Bronchial epithelial cell (primary cell): ENCODE data around the gene PARVA. TPM values are rescaled to one million over a fixed set of nuclear protein-coding genes. Genes with fewer than 3 reads are reported as not detected.

ENCODE experiments used
- DNase-seq: peaks from one replicate; pipeline ENCODE4 v3.0.0-alpha.2; 2010; ENCODE audit warnings: low read depth
- FAIRE-seq: peaks from 2 replicates; lab custom pipeline; 2011; peaks lifted over from hg19 to GRCh38; lab: Jason Lieb, UNC
- H3K27me3 ChIP-seq: 2 replicates; pipeline ENCODE4 v1.5.1; 2011; ENCODE audit warnings: low read length; ENCODE audit not compliant: control insufficient read depth, insufficient read depth
- H3K36me3 ChIP-seq: 2 replicates; pipeline ENCODE4 v1.5.1; 2011; ENCODE audit warnings: low read length; ENCODE audit not compliant: control insufficient read depth, insufficient read depth
- H3K4me3 ChIP-seq: 2 replicates; pipeline ENCODE4 v1.5.1; 2011; ENCODE audit warnings: mild to moderate bottlenecking, low read depth, low read length, control low read depth
- total RNA-seq: library from RNA; depleted of rRNA; stranded (reverse); fragments of >200 nt; gene quantifications from 2 replicates; pipeline ENCODE4 v1.2.1, GENCODE V29; 2014
- TF ChIP-seq, protein P1 (sequence below): IDR thresholded peaks from 2 replicates; pipeline ENCODE4 v1.5.1; 2011; ENCODE audit warnings: mild to moderate bottlenecking, moderate library complexity, low read length, control low read depth, inconsistent platforms; ENCODE audit not compliant: insufficient read depth, severe bottlenecking

PARVA gene, protein sequence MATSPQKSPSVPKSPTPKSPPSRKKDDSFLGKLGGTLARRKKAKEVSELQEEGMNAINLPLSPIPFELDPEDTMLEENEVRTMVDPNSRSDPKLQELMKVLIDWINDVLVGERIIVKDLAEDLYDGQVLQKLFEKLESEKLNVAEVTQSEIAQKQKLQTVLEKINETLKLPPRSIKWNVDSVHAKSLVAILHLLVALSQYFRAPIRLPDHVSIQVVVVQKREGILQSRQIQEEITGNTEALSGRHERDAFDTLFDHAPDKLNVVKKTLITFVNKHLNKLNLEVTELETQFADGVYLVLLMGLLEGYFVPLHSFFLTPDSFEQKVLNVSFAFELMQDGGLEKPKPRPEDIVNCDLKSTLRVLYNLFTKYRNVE
- 7.6 and 9.3 TPM in 2 replicates for total RNA-seq

DNA sequence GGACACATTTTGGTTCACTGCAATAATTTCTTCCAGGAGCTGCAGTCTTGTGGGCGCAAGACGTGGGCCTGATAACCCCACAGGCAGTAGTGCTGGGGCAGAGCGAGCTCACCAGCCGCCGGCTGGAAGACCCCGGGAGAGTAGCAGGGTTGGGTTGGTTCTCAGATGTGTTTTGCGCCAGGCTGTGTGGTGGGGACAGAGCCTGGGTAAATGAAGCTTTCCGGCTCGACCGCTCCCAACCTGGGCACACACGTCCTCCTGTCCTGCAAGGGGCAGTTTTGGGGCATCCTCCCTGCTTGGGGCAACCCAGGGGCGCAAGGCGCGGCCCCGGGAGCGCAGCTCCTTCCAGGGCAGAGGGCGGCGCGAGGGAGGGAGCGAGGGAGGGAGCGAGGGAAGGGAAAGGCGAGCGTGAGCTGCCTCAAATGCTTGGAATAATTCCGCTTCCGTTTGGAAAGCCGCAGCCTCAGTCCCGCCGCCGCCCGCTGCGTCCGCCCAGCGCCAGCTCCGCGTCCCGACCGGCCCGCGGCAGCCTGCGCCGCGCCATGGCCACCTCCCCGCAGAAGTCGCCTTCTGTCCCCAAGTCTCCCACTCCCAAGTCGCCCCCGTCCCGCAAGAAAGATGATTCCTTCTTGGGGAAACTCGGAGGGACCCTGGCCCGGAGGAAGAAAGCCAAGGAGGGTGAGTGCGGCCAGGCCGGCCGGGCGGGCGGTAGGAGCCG is at the start of gene PARVA:
TSS of gene PARVA (plus strand) at position 466 of the 718 bp plus-strand sequence. CDS start at position 543, 77 bp downstream.
- Histone ChIP-seq H3K36me3 (no peaks in the 10 kb centered on the region), H3K4me3 (peak within 1 kb of the TSS; percentile 63), H3K27me3 (no peaks in the 10 kb centered on the region)
- FAIRE-seq (no peak), DNase-seq (peak; percentile 47)
- TF ChIP-seq, protein P1, sequence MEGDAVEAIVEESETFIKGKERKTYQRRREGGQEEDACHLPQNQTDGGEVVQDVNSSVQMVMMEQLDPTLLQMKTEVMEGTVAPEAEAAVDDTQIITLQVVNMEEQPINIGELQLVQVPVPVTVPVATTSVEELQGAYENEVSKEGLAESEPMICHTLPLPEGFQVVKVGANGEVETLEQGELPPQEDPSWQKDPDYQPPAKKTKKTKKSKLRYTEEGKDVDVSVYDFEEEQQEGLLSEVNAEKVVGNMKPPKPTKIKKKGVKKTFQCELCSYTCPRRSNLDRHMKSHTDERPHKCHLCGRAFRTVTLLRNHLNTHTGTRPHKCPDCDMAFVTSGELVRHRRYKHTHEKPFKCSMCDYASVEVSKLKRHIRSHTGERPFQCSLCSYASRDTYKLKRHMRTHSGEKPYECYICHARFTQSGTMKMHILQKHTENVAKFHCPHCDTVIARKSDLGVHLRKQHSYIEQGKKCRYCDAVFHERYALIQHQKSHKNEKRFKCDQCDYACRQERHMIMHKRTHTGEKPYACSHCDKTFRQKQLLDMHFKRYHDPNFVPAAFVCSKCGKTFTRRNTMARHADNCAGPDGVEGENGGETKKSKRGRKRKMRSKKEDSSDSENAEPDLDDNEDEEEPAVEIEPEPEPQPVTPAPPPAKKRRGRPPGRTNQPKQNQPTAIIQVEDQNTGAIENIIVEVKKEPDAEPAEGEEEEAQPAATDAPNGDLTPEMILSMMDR, result no peak

- no peak for FAIRE-seq
- peaks cover 11% of the 10 kb centered on the region for H3K36me3 ChIP-seq
Measured at GRCh38 chr11:12329169-12329568, 48.2 kb upstream of the PARVA start.

GRCh38 chr11:12329797-12330196 is 47.6 kb upstream of the PARVA start:
- H3K36me3 ChIP-seq, result peaks cover 11% of the 10 kb centered on the region
- DNase-seq (no peak), FAIRE-seq (no peak)
- TF ChIP-seq, protein P1, result no peak
- H3K27me3 ChIP-seq, result no peaks in the 10 kb centered on the region
- no peak overlapping the region for H3K4me3 ChIP-seq

More at GRCh38 chr11:12329169-12329568, 48.2 kb upstream of the PARVA start:
- Histone ChIP-seq H3K4me3 (no peak overlapping the region), H3K27me3 (no peaks in the 10 kb centered on the region)
- TF ChIP-seq, protein P1, result no peak
- DNase-seq, result no peak

GRCh38 chr11:12330485-12331231 is 46.7 kb upstream of the PARVA start:
- TF ChIP-seq, protein P1, result no peak
- Histone ChIP-seq H3K4me3 (no peak overlapping the region), H3K36me3 (peaks cover 7% of the 10 kb centered on the region), H3K27me3 (no peaks in the 10 kb centered on the region)
- DNase-seq, result peak; percentile 7
- FAIRE-seq, result no peak

DNA sequence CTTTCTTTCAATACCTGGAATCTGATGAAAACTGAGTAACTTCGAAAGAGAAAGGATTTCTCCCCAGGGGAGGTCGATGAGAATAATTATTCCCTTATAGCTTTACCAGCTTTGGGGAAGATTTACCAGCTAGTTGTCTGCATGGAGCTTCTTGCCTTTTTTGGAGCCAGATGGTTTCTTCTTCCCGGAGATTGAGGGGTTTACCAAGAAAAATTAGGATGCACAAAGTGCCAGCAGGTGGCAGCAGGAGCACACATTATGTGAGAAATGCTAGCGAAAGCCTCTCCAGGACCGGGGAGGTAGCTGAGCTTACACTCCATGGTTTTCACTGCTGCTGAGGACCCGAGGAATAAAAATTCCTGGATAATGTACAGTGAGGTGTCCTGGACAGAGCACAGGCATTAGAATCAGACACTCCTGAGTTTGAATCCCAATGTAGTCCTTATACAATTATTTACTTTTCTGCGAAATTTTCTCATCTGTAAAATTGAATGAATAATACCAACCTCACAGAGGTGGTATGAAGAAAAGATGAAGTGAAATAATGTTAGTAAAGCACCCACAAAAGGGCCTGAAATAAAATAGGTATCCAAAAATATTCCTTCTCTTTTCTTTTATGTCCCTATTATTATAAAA is 46.0 kb upstream of the PARVA start:
- DNase-seq (peak; percentile 68), FAIRE-seq (no peak)
- H3K4me3 ChIP-seq, result no peak overlapping the region
- H3K36me3 ChIP-seq, result peaks cover 4% of the 10 kb centered on the region
- no peaks in the 10 kb centered on the region for H3K27me3 ChIP-seq
- TF ChIP-seq, protein P1, result peak; percentile 71
